NCI-H524 treated with DMSO at 0.1 percent for 48 hours (cell line): ENCODE data around the gene CNKSR1.

ENCODE experiments used
- DNase-seq: peaks from one replicate; lab custom pipeline; 2025; lab: John Stamatoyannopoulos, UW

CNKSR1 gene

GRCh38 chr1:26184883-26185282 is 7.6 kb downstream of the CNKSR1 start:
- no peak for DNase-seq

DNA sequence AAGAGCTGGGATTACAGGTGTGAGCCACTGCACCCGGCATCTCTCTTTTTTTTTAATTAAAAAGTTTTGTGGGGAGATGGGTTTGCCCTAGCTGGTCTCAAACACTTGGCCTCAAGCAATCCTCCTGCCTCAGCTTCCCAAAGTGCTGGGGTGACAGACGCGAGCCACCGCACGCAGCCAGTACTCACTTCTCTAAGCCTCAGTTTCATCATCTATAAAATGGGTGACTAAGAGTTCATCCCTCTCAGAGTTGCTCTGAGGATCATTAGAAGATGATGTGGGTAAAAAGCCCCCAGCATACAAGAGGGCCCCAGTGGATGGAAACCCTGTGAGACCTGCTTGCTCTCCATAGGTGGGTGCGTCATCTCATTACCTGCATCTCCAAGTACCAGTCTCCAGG is 10.6 kb downstream of the CNKSR1 start:
- DNase-seq = no peak

DNA sequence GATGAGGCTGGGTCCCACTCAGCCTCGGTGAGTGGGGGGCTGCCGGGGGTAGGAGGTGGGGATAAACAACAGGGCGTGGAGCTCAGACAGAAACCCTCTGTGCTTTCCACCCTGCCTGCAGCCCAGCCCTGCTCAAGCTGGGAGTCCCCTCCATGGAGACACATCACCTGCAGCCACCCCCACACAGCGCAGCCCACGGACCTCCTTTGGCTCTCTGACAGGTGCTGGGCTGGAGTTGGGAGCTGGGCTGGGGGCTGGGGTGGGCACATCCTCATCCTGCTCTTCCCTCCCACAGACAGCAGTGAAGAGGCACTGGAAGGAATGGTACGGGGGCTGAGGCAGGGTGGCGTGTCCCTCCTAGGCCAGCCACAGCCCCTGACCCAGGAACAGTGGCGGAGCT is 11.2 kb downstream of the CNKSR1 start:
- DNase-seq = no peak

DNA sequence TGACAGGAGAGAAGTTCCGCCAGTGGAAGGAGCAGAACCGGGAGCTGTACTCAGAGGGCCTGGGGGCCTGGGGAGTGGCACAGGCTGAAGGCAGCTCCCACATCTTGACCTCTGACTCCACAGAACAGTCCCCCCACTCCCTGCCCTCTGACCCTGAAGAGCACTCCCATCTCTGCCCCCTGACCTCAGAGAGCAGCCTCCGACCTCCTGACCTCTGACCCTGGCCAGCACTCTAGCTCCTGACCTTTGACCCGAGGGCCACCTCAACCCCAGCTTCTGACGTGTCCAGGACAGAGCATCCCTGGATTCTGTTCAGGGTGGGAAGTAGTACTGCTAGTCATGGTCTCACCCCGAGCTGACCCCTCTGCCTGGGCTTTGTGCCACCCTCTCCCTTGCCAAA is 12.0 kb downstream of the CNKSR1 start:
- no peak for DNase-seq

GRCh38 chr1:26189751-26190275 is 12.5 kb downstream of the CNKSR1 start:
- DNase-seq = no peak

GRCh38 chr1:26190373-26190987 is 13.2 kb downstream of the CNKSR1 start, which contains the start of gene CATSPER4:
Gene CATSPER4 (plus strand): TSS chr1:26190602. CDS start chr1:26190628, 26 bp downstream.
- DNase-seq = no peak

- no peak for DNase-seq
Measured at GRCh38 chr1:26191739-26192138, 14.4 kb downstream of the CNKSR1 start.

- no peak for DNase-seq
Measured at GRCh38 chr1:26195805-26196204, 18.5 kb downstream of the CNKSR1 start.

DNA sequence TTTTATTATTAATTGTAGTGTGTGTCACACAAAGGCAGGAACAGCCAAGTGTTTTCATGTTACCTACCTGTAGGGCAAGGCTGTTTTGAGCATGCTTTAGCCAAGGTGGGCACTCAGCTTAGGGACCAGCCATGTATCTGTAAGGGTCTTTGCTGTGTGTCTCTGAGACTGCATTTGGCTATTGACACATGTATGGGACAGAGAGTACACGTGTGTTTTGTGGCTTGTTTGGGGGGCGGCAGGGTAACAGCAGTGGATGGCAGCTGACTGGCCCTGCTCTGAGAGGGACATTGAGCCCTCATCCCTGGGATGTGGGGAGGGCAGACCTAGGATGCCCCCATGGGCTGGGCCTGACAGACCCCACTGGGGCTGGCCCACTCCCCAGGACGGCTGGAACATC is 20.0 kb downstream of the CNKSR1 start:
- no peak for DNase-seq

DNA sequence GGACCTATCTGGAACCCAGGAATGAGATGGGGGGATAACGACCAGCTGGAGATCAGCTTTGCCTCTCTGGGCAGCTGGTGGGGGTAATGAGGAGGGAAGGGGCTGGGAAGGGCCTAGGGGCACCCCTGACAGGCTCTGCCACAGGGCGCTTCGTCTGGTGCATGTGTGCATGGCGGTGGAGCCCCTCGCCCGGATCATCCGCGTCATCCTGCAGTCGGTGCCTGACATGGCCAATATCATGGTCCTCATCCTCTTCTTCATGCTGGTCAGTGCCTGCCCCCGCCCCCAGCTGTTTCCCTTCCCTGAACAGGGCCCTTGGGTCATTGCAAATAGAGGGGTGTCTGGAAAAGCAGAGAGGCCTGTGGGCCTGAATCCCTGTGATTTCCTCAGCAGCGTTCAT is 20.5 kb downstream of the CNKSR1 start:
- no peak for DNase-seq

DNA sequence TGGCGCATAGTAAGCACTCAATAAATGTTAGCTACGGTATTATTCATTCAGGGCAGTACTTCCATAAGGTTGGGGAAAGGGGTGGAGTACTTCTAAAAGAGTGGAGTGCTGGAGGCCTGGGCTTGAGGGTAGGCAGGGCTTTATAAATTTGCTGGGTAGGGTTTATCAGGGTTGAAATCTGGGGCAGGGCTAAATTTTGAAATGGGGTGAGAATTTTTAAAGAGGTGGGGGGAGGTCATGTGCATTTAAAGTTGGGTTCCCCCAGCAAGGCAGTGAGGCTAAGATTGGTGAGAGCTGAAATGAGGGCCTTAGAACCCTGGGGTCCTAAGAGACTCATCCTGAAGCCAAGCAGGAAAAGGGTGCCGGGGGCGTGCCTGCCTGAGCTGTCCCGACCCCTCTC is 23.1 kb downstream of the CNKSR1 start:
- no peak for DNase-seq

GRCh38 chr1:26203642-26204318 is 26.5 kb downstream of the CNKSR1 start:
- DNase-seq = peak; percentile 31

GRCh38 chr1:26210147-26210870 is 33.0 kb downstream of the CNKSR1 start:
- DNase-seq = no peak

GRCh38 chr1:26212726-26213125 is 35.4 kb downstream of the CNKSR1 start:
- no peak for DNase-seq

GRCh38 chr1:26213335-26213905 is 36.1 kb downstream of the CNKSR1 start:
- no peak for DNase-seq

DNA sequence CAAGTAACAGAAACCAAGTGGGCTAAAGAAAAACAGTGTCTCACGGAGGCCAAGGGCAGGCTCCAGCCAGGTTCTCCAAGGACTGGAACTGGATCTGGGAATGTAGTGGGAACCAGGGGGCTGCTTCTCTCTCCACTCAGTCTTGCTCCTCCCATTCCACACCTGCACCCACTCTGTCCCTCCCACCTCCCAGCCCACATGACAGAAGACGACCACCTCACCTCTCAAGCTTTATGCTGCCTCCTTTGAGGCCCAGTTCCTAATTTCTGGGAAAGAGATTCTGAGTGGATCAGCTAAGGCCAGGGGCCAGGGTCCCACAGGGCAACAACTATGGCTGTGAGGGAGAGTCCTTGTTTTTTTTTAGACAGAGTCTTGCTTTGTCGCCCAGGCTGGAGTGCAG is 38.0 kb downstream of the CNKSR1 start:
- DNase-seq = no peak

GRCh38 chr1:26218906-26219494 is 41.7 kb downstream of the CNKSR1 start:
- DNase-seq = no peak

DNA sequence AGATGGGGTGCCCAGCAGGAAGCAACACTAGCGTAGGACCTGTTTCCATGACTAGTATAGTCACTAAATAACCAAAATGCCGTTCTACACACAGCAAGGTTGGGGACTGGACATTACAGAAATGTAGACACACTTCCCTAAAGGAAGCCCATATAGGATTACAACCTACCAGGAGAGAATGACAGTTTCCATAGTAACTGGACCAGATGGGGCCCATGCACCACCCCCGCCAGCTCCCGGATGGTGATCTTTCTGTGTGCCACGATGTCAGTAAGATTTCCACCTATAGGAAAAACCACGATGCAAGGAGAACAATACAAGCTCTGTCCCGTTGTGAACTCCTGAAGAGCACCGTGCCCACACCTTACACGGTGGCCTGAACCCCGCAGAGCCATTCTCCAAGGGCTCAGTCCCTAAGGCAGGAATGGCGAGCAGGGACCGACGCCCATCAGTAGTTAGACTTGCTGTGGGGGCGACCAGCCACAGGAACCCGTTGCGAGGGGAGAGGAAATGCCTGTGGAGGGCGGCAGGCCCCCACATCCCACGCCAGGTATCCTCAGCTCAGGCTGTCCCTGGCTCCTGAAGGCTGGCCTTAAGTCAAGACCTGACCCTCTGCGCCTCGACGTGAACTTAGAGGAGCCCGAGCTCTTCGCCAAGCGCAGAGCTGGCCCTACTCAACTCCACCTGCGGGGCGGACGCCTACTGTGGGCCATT is 43.1 kb downstream of the CNKSR1 start:
- peak; percentile 21 for DNase-seq

GRCh38 chr1:26221094-26221493 is 43.8 kb downstream of the CNKSR1 start:
- DNase-seq = no peak

DNA sequence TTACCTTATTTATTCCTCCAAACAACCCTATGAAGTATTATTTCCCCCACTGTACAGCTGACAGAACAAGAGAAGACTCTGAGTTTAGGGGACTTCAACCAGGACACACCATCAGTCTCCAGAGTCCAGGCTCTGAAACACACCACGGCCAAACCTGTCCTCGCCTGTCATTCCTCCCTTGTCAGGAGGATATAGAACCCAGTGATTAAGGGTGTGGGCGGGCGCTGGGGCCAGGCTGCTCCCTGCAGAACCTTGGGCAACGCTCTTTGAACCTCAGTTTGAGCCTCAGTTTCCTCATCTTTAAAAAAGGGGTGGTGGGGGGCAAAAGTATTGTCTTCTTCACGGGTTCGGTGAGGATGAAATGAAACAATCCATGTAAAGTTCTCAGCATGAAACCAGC is 47.3 kb downstream of the CNKSR1 start:
- DNase-seq = no peak

- no peak for DNase-seq
Measured at GRCh38 chr1:26225033-26225831, 47.9 kb downstream of the CNKSR1 start.
